Measurements from ENCODE around the gene SHANK3.

DNA sequence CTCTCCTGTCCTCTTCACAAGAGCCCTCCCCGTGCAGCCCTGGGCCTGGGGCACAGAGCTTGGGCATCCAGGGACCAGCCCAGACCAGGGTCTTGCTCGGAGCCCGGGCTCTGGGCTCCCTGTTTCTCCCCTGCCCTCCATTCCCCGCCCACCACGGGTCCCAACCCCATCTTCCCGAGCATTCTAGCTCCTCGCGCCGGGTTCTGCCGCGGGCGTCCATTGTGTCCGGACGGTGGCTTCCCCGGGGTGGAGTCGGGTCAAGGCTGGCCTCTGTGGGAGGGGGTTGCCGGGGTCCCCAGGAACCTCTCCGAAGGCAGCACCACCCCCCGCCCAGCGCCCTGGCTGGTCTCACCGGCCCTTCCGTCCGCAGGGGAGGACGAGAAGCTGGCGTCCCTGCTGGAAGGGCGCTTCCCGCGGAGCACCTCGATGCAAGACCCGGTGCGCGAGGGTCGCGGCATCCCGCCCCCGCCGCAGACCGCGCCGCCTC lies 47.2 kb downstream of the SHANK3 start:
- TF ChIP-seq, protein P1, sequence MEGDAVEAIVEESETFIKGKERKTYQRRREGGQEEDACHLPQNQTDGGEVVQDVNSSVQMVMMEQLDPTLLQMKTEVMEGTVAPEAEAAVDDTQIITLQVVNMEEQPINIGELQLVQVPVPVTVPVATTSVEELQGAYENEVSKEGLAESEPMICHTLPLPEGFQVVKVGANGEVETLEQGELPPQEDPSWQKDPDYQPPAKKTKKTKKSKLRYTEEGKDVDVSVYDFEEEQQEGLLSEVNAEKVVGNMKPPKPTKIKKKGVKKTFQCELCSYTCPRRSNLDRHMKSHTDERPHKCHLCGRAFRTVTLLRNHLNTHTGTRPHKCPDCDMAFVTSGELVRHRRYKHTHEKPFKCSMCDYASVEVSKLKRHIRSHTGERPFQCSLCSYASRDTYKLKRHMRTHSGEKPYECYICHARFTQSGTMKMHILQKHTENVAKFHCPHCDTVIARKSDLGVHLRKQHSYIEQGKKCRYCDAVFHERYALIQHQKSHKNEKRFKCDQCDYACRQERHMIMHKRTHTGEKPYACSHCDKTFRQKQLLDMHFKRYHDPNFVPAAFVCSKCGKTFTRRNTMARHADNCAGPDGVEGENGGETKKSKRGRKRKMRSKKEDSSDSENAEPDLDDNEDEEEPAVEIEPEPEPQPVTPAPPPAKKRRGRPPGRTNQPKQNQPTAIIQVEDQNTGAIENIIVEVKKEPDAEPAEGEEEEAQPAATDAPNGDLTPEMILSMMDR (IDR thresholded peaks at IDR 0.05; ENCODE audit: low read depth, low read length) = no peak
- TF ChIP-seq, protein P2, sequence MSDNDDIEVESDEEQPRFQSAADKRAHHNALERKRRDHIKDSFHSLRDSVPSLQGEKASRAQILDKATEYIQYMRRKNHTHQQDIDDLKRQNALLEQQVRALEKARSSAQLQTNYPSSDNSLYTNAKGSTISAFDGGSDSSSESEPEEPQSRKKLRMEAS (IDR thresholded peaks at IDR 0.05; ENCODE audit: low read depth, low read length) = no peak
- TF ChIP-seq POLR2A (IDR thresholded peaks at IDR 0.05; ENCODE audit: extremely low read depth, insufficient read length) = no peak

Data from NB4 (cell line).